ENCODE results near the gene WDR82. TPM values are rescaled to one million over a fixed set of nuclear protein-coding genes. Genes with fewer than 3 reads are reported as not detected.

WDR82 gene
- total and polyA plus RNA-seq, 10 of the 15 experiments (the other 5 are each of a cell fraction or from before 2014, with no cell fraction given) = 10.1 to 82.4 (median 48.7) TPM

DNA sequence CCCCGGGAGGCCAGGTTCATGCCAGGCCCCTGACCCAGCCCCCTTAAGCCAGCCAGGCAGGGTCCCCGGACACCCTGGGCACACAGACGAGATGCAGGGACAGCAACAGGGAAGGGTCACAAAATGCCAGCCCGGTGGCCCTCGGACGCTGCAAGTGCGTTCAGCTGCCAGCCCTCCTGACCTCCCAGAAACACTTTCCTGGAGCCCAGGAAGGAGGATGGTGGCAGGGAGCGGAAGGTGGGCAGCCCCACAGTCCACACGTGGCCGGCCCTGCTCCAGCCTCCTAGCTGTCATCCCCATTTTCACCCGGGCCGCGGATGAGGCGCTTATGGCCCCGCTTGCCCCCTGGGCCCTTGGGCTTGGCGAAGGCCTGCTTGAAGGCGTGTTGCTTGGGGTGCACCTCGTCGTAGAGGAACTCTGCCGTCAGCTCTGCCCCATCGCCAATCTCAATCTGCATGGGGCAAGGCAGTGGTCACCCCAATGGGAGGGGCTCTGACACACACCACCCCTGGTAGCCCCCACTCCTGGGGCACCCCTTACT, 49.6 kb downstream of the WDR82 start (continued):
- no peak for TF ChIP-seq SRF (IDR thresholded peaks at IDR 0.05; ENCODE audit: low read depth in 2 of 2, low read length in 2 of 2)

DNA sequence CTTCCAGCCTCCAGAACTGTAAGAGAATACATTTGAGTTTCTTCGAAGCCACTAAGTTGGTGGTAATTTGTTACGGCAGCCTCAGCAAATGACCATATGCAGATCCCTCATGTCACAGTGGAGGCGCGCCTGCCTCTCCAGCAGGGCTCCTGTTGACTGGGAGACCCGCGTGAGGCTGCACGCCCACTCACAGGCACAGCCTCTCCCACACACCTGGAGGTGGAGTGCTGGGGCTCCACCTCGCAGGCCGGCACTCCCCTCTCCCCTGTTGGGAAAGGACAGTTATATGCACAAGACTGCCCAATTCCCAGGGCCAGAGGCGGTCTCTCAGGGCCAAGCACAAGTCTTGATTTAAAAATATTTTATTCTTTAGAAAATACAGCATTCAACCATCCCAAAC, 50.2 kb downstream of the WDR82 start:
- H3K9me3 ChIP-seq (replicated peaks; ENCODE audit: control insufficient read depth, insufficient read depth, low read length) = no peaks in the 10 kb centered on the region
- TF ChIP-seq BACH1 (IDR thresholded peaks at IDR 0.05; ENCODE audit: borderline replicate concordance) = no peak
- no peak for TF ChIP-seq EGR1 (IDR thresholded peaks at IDR 0.05; ENCODE audit: borderline replicate concordance in 1 of 2, low read depth in 2 of 2, low read length in 2 of 2)
- TF ChIP-seq TAF1 (IDR thresholded peaks at IDR 0.05; ENCODE audit: borderline replicate concordance, low read depth, low read length) = no peak
- TF ChIP-seq, protein P1, sequence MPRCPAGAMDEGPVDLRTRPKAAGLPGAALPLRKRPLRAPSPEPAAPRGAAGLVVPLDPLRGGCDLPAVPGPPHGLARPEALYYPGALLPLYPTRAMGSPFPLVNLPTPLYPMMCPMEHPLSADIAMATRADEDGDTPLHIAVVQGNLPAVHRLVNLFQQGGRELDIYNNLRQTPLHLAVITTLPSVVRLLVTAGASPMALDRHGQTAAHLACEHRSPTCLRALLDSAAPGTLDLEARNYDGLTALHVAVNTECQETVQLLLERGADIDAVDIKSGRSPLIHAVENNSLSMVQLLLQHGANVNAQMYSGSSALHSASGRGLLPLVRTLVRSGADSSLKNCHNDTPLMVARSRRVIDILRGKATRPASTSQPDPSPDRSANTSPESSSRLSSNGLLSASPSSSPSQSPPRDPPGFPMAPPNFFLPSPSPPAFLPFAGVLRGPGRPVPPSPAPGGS (IDR thresholded peaks at IDR 0.05; ENCODE audit: borderline replicate concordance, insufficient read depth, low read depth, low read length, poor library complexity, severe bottlenecking) = no peak
- TF ChIP-seq NBN (IDR thresholded peaks at IDR 0.05) = no peak
- TF ChIP-seq, protein P2, sequence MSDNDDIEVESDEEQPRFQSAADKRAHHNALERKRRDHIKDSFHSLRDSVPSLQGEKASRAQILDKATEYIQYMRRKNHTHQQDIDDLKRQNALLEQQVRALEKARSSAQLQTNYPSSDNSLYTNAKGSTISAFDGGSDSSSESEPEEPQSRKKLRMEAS (IDR thresholded peaks at IDR 0.05; ENCODE audit: low read depth, low read length) = no peak
- TF ChIP-seq RELA (IDR thresholded peaks at IDR 0.05; ENCODE audit: borderline replicate concordance, partially characterized antibody) = no peak
- TF ChIP-seq KLF5 (IDR thresholded peaks at IDR 0.05; ENCODE audit: partially characterized antibody) = no peak
- TF ChIP-seq, protein P3, sequence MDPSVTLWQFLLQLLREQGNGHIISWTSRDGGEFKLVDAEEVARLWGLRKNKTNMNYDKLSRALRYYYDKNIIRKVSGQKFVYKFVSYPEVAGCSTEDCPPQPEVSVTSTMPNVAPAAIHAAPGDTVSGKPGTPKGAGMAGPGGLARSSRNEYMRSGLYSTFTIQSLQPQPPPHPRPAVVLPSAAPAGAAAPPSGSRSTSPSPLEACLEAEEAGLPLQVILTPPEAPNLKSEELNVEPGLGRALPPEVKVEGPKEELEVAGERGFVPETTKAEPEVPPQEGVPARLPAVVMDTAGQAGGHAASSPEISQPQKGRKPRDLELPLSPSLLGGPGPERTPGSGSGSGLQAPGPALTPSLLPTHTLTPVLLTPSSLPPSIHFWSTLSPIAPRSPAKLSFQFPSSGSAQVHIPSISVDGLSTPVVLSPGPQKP (IDR thresholded peaks at IDR 0.05; ENCODE audit: low read depth, low read length) = no peak
- TF ChIP-seq KAT2A (conservative IDR thresholded peaks at IDR 0.05; ENCODE audit: control insufficient read depth, low read depth, low read length) = no peak
- TF ChIP-seq, protein P4, sequence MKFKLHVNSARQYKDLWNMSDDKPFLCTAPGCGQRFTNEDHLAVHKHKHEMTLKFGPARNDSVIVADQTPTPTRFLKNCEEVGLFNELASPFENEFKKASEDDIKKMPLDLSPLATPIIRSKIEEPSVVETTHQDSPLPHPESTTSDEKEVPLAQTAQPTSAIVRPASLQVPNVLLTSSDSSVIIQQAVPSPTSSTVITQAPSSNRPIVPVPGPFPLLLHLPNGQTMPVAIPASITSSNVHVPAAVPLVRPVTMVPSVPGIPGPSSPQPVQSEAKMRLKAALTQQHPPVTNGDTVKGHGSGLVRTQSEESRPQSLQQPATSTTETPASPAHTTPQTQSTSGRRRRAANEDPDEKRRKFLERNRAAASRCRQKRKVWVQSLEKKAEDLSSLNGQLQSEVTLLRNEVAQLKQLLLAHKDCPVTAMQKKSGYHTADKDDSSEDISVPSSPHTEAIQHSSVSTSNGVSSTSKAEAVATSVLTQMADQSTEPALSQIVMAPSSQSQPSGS (IDR thresholded peaks at IDR 0.05; ENCODE audit: low read length) = no peak
- no peak for TF ChIP-seq IKZF1 (conservative IDR thresholded peaks at IDR 0.05)
- TF ChIP-seq JUNB (IDR thresholded peaks at IDR 0.05) = no peak
- TF ChIP-seq, protein P5, sequence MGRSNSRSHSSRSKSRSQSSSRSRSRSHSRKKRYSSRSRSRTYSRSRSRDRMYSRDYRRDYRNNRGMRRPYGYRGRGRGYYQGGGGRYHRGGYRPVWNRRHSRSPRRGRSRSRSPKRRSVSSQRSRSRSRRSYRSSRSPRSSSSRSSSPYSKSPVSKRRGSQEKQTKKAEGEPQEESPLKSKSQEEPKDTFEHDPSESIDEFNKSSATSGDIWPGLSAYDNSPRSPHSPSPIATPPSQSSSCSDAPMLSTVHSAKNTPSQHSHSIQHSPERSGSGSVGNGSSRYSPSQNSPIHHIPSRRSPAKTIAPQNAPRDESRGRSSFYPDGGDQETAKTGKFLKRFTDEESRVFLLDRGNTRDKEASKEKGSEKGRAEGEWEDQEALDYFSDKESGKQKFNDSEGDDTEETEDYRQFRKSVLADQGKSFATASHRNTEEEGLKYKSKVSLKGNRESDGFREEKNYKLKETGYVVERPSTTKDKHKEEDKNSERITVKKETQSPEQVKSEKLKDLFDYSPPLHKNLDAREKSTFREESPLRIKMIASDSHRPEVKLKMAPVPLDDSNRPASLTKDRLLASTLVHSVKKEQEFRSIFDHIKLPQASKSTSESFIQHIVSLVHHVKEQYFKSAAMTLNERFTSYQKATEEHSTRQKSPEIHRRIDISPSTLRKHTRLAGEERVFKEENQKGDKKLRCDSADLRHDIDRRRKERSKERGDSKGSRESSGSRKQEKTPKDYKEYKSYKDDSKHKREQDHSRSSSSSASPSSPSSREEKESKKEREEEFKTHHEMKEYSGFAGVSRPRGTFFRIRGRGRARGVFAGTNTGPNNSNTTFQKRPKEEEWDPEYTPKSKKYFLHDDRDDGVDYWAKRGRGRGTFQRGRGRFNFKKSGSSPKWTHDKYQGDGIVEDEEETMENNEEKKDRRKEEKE (IDR thresholded peaks at IDR 0.05) = no peak
- no peak for TF ChIP-seq TARDBP (IDR thresholded peaks at IDR 0.05; ENCODE audit: borderline replicate concordance)
- TF ChIP-seq ZZZ3 (IDR thresholded peaks at IDR 0.05; ENCODE audit: control insufficient read depth, insufficient read length, low read depth) = no peak
- no peak overlapping the region for H3K4me2 ChIP-seq (ENCODE audit: control insufficient read depth, insufficient read depth)
- H3K4me1 ChIP-seq (ENCODE audit: control insufficient read depth, insufficient read depth, low read length) = peaks cover 26% of the 10 kb centered on the region
- no peak for ATAC-seq
- intact Hi-C loops (cut with micrococcal nuclease; ENCODE audit: unreplicated experiment) (no loop called here), in situ Hi-C loops (cut with MboI) (no loop called here)
- H3K9ac ChIP-seq (ENCODE audit: control insufficient read depth, insufficient read depth, low read length) = no peak overlapping the region
- no peaks in the 10 kb centered on the region for H4K20me1 ChIP-seq (ENCODE audit: control insufficient read depth, insufficient read depth)
- ChIA-PET CTCF (interaction anchor here (5.3 kb wide), 1 partner anchor 7 kb away, joined by 53 read pairs; no protein-coding TSS in a partner anchor), SMC1A (ENCODE audit: uncharacterized antibody, unreplicated experiment) (no interaction called here), POLR2A (no interaction called here), RAD21 (ENCODE audit: unreplicated experiment) (no interaction called here)
- H3K27me3 ChIP-seq (replicated peaks in 1 of 2; ENCODE audit: control insufficient read depth in 2 of 2, insufficient read depth in 2 of 2, low read length in 1 of 2) = no peaks in the 10 kb centered on the region
- 98% methylated on average over 10 of the region's 10 CpGs for WGBS (ENCODE audit: insufficient coverage, insufficient replicate concordance, low lambda C conversion rate, missing lambda C conversion rate)
- no TSS peak for BruUV-seq (replicated peaks)
- DNase-seq (ENCODE audit: low read depth, low spot score) = no peak
- peaks cover 3% of the 10 kb centered on the region for H3K79me2 ChIP-seq (ENCODE audit: control insufficient read depth, insufficient read depth, low read length)
- H3K4me3 ChIP-seq = no peak overlapping the region
- FAIRE-seq = no peak
- no peak overlapping the region for H3K27ac ChIP-seq (ENCODE audit: control insufficient read depth, insufficient read depth)
- peaks cover 12 to 27% of the 10 kb centered on the region in 2 experiments; a peak in 3 of 4 replicates for H3K36me3 ChIP-seq (ENCODE audit: control insufficient read depth in 2 of 2, insufficient read depth in 2 of 2, low read length in 1 of 2)
- no peak overlapping the region for H2AFZ ChIP-seq (ENCODE audit: control insufficient read depth, low read depth, low read length)
